Measurements from ENCODE around the gene CSAD. TPM values are rescaled to one million over a fixed set of nuclear protein-coding genes. Genes with fewer than 3 reads are reported as not detected.

CSAD gene
- total and polyA plus RNA-seq, 3 experiments from 2014 or later = 0.70 to 18.7 (median 15.8) TPM

Other genes starting within 250 kb of the CSAD start
- 1 to 10 TPM; 3.5 to 3.9 TPM for gene KRT18, start 231.8 kb downstream of the CSAD start, total RNA-seq
- 4.0 TPM for gene KRT18, start 231.8 kb downstream of the CSAD start, polyA plus RNA-seq
- gene EIF4B, start 174.5 kb downstream of the CSAD start, total RNA-seq = 100 to 1,000 TPM; 644 to 660 TPM
- 114 TPM for gene EIF4B, start 174.5 kb downstream of the CSAD start, polyA plus RNA-seq
- 1 to 10 TPM; 2.1 to 5.6 TPM for gene TNS2, start 130.9 kb downstream of the CSAD start, total RNA-seq
- gene TNS2, start 130.9 kb downstream of the CSAD start, polyA plus RNA-seq = 0.35 TPM
- gene SPRYD3, start 101.5 kb downstream of the CSAD start, total RNA-seq = 10 to 100 TPM; 40.1 to 43.3 TPM
- 63.0 TPM for gene SPRYD3, start 101.5 kb downstream of the CSAD start, polyA plus RNA-seq
- gene IGFBP6, start 83.3 kb downstream of the CSAD start, total RNA-seq = 1 to 10 TPM; 1.5 to 1.6 TPM
- 8.9 TPM for gene IGFBP6, start 83.3 kb downstream of the CSAD start, polyA plus RNA-seq
- under 1 TPM; 0.48 to 1.00 TPM for gene SOAT2, start 77.4 kb downstream of the CSAD start, total RNA-seq
- gene SOAT2, start 77.4 kb downstream of the CSAD start, polyA plus RNA-seq = 0.76 TPM
- gene ZNF740, start 203 bp downstream of the CSAD start, total RNA-seq = 10 to 100 TPM; 50.4 to 52.0 TPM
- 3.3 TPM for gene ZNF740, start 203 bp downstream of the CSAD start, polyA plus RNA-seq
- 100 to 1,000 TPM; 339 TPM for gene ITGB7, start 26.3 kb upstream of the CSAD start, total RNA-seq
- 292 TPM for gene ITGB7, start 26.3 kb upstream of the CSAD start, polyA plus RNA-seq
- 10 to 100 TPM; 67.0 to 68.4 TPM for gene RARG, start 51.3 kb upstream of the CSAD start, total RNA-seq
- gene RARG, start 51.3 kb upstream of the CSAD start, polyA plus RNA-seq = 15.4 TPM
- 10 to 100 TPM; 58.4 to 63.4 TPM for gene ESPL1, start 87.4 kb upstream of the CSAD start, total RNA-seq
- gene ESPL1, start 87.4 kb upstream of the CSAD start, polyA plus RNA-seq = not detected
- gene PFDN5, start 114.6 kb upstream of the CSAD start, total RNA-seq = 100 to 1,000 TPM; 380 to 385 TPM
- 1,325 TPM for gene PFDN5, start 114.6 kb upstream of the CSAD start, polyA plus RNA-seq
- gene MYG1, start 118.8 kb upstream of the CSAD start, total RNA-seq = 10 to 100 TPM; 81.1 to 82.5 TPM
- gene MYG1, start 118.8 kb upstream of the CSAD start, polyA plus RNA-seq = 67.9 TPM
- gene AAAS, start 140.7 kb upstream of the CSAD start, total RNA-seq = 10 to 100 TPM; 77.9 to 79.7 TPM
- 38.9 TPM for gene AAAS, start 140.7 kb upstream of the CSAD start, polyA plus RNA-seq
- not detected for gene SP7, start 155.4 kb upstream of the CSAD start, total RNA-seq
- not detected for gene SP7, start 155.4 kb upstream of the CSAD start, polyA plus RNA-seq
- 10 to 100 TPM; 61.1 to 63.3 TPM for gene SP1, start 199.3 kb upstream of the CSAD start, total RNA-seq
- 6.6 TPM for gene SP1, start 199.3 kb upstream of the CSAD start, polyA plus RNA-seq
- gene AMHR2, start 242.9 kb upstream of the CSAD start, total RNA-seq = not detected
- not detected for gene AMHR2, start 242.9 kb upstream of the CSAD start, polyA plus RNA-seq

All from CD8-positive, alpha-beta memory T cell (primary cell).